Common myeloid progenitor, CD34-positive (primary cell): ENCODE results near the gene TNC.

ENCODE experiments used
- CTCF ChIA-PET: fragments of 350-600 bp; sonication (Branson Sonifier 250); formaldehyde crosslinking; loops from one replicate; lab custom pipeline; 2021; ENCODE audit warnings: antibody characterized with exemption; lab: Charles Lee
- POLR2A ChIA-PET: fragments of 350-600 bp; sonication (Branson Sonifier 250); formaldehyde crosslinking; loops from one replicate; lab custom pipeline; 2021; ENCODE audit warnings: antibody characterized with exemption; lab: Charles Lee
- DNase-seq, 3 donors: peaks; one replicate each; pipeline versions ENCODE4 v3.0.0 to v3.0.0-alpha.2; 2013
- H3K27ac ChIP-seq, 2 experiments: 1 replicate in 1 of 2; 2 replicates in 1 of 2; pipeline ENCODE4 v1.7.0; 2013; ENCODE audit warnings: inconsistent platforms in 2 of 2, low read length in 2 of 2, mild to moderate bottlenecking in 2 of 2, low read depth in 1 of 2, moderate library complexity in 1 of 2; ENCODE audit not compliant: severe bottlenecking in 2 of 2, insufficient read depth in 1 of 2, poor library complexity in 1 of 2
- H3K27me3 ChIP-seq, 5 experiments: replicated peaks in 2 of 5; 1 replicate in 3 of 5; 2 replicates in 2 of 5; pipeline versions ENCODE4 v1.6.1 to v1.7.0; 2013; ENCODE audit warnings: low read length in 4 of 5, mild to moderate bottlenecking in 2 of 5, moderate library complexity in 2 of 5, inconsistent platforms in 1 of 5; ENCODE audit not compliant: insufficient read depth in 5 of 5, control insufficient read depth in 4 of 5
- H3K36me3 ChIP-seq, 4 experiments: 1 replicate in 2 of 4; 2 replicates in 2 of 4; pipeline versions ENCODE4 v1.6.1 to v1.7.0; 2013; ENCODE audit warnings: low read length in 3 of 4, control low read depth in 1 of 4, mild to moderate bottlenecking in 1 of 4; ENCODE audit not compliant: control insufficient read depth in 4 of 4, insufficient read depth in 4 of 4
- H3K4me1 ChIP-seq, 4 experiments: 1 replicate in 3 of 4; 2 replicates in 1 of 4; pipeline versions ENCODE4 v1.6.1 to v1.7.1; 2013; ENCODE audit warnings: low read length in 3 of 4, mild to moderate bottlenecking in 3 of 4, control low read depth in 1 of 4, inconsistent platforms in 1 of 4, moderate library complexity in 1 of 4; ENCODE audit not compliant: control insufficient read depth in 4 of 4, insufficient read depth in 4 of 4; ENCODE audit errors: control extremely low read depth in 1 of 4
- H3K4me3 ChIP-seq, 7 experiments: 1 replicate in 4 of 7; 2 replicates in 3 of 7; pipeline versions ENCODE4 v1.5.1 to v1.7.0; 2013; ENCODE audit warnings: mild to moderate bottlenecking in 7 of 7, low read length in 6 of 7, moderate library complexity in 6 of 7, inconsistent platforms in 2 of 7, low read depth in 2 of 7, control low read depth in 1 of 7; ENCODE audit not compliant: insufficient read depth in 4 of 7, control insufficient read depth in 1 of 7; ENCODE audit errors: extremely low read depth in 1 of 7
- H3K9me3 ChIP-seq, 5 experiments: 1 replicate in 4 of 5; 2 replicates in 1 of 5; pipeline versions ENCODE4 v1.6.1 to v1.7.1; 2013; ENCODE audit warnings: low read length in 4 of 5, mild to moderate bottlenecking in 2 of 5, inconsistent platforms in 1 of 5, low read depth in 1 of 5, moderate library complexity in 1 of 5; ENCODE audit not compliant: control insufficient read depth in 4 of 5, insufficient read depth in 2 of 5; ENCODE audit errors: control extremely low read depth in 1 of 5
- WGBS: methylation state at CpG from one replicate; pipeline ENCODE4 v1.1.5; 2013; ENCODE audit not compliant: insufficient coverage; 5-methylcytosine and 5-hydroxymethylcytosine counted together

TNC gene

GRCh38 chr9:114995681-114996221 is 122.2 kb downstream of the TNC start:
- Histone ChIP-seq H3K27me3 (no peaks in the 10 kb centered on the region), H3K9me3 (no peaks in the 10 kb centered on the region), H3K36me3 (no peaks in the 10 kb centered on the region), H3K4me3 (no peak overlapping the region), H3K27ac (no peak overlapping the region), H3K4me1 (peaks cover 0 to 3% (median 0%) of the 10 kb centered on the region in 4 experiments)
- WGBS: 94% methylated on average over 5 of the region's 10 CpGs
- ChIA-PET CTCF (no interaction called here), POLR2A (no interaction called here)
- DNase-seq: peak in 2 of 3 donors; percentile 34 to 36

DNA sequence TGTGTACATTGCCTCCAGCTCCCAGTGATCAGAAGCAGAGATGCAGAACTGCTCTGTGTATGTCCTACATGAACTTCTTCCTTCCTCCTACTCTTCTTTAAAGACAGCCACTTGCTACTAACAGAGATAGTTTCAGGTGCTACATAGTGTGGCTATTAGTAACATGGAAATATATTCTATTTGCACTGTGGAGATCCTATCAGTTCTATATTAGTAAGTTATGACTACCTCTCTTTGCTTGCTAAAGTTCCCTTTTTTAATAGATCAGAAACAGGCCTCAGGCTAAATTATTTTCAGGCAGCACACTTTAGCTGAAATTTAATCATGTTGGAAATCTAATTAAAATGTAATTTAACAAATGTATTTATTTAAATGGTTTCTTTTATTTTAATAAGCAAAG is 123.2 kb downstream of the TNC start:
- peaks cover 0 to 5% (median 0%) of the 10 kb centered on the region in 4 experiments for H3K4me1 ChIP-seq
- no peaks in the 10 kb centered on the region for H3K27me3 ChIP-seq
- no peak overlapping the region for H3K27ac ChIP-seq
- H3K4me3 ChIP-seq: no peak overlapping the region
- H3K36me3 ChIP-seq: no peaks in the 10 kb centered on the region
- POLR2A ChIA-PET: no interaction called here
- CTCF ChIA-PET: no interaction called here
- DNase-seq: no peak
- no peaks in the 10 kb centered on the region for H3K9me3 ChIP-seq

- Histone ChIP-seq H3K9me3 (no peaks in the 10 kb centered on the region), H3K4me1 (peaks cover 0 to 10% (median 0%) of the 10 kb centered on the region in 4 experiments), H3K36me3 (no peaks in the 10 kb centered on the region), H3K27me3 (no peaks in the 10 kb centered on the region), H3K27ac (no peak overlapping the region), H3K4me3 (no peak overlapping the region)
- 97% methylated on average over 5 of the region's 7 CpGs for WGBS
- no peak for DNase-seq
- ChIA-PET POLR2A (interaction anchor here (0.6 kb wide), 1 partner anchor 38 kb away, joined by 3 read pairs; no protein-coding TSS in a partner anchor), CTCF (interaction anchor here (1.0 kb wide), 1 partner anchor 12 kb away, joined by 3 read pairs; no protein-coding TSS in a partner anchor)
Measured at GRCh38 chr9:114991861-114992260, 126.1 kb downstream of the TNC start.

GRCh38 chr9:114990901-114991300 is 127.1 kb downstream of the TNC start:
- 100% methylated on average over 1 of the region's 6 CpGs for WGBS
- H3K9me3 ChIP-seq: no peaks in the 10 kb centered on the region
- POLR2A ChIA-PET: interaction anchor here (0.6 kb wide), 1 partner anchor 37 kb away, joined by 3 read pairs; no protein-coding TSS in a partner anchor
- no peak overlapping the region for H3K4me3 ChIP-seq
- H3K27me3 ChIP-seq: no peaks in the 10 kb centered on the region
- no peak for DNase-seq
- CTCF ChIA-PET: interaction anchor here (1.0 kb wide), 1 partner anchor 12 kb away, joined by 3 read pairs; no protein-coding TSS in a partner anchor
- H3K27ac ChIP-seq: no peak overlapping the region
- H3K4me1 ChIP-seq: peaks cover 0 to 10% (median 0%) of the 10 kb centered on the region in 4 experiments
- H3K36me3 ChIP-seq: no peaks in the 10 kb centered on the region

DNA sequence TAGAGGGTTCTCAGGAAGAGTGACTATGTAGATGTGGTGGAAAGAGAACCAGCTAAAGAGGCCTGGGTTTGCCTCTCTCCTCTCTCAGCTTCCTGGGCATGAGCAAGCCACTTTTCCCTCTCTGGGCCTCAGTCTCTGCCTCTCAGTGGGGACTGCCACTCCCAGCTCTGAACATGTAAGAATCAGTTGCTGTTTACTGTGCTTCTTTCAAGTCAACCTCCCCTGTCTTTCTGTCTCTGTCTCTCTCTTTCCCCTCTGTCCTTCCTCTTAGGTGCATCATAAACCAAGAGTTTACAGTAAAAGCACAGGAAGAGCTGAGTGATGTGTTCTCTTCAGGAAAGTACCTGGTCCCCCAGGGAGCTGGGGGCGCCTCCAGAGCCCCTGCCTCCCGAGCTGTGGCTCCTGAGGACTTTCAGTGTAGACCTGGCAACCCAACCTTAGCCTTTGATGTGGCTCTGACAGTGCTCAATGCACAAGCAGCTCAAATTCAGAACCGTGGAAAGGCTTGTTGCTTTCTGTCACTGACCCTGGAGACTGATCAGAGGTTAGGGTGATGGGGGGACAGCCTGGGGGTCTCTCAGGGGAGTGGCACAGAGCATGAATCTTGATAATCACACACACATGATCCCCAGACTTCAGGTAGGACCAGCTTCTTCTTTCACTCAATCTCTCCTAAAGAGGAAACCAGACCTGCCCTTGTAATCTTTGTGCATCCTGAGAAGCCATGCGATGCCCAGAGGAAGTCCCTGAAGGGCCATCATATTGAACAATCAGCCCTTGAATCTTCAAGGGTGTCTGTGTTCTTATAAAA is 128.2 kb downstream of the TNC start:
- H3K36me3 ChIP-seq: no peaks in the 10 kb centered on the region
- ChIA-PET CTCF (no interaction called here), POLR2A (no interaction called here)
- no peak overlapping the region for H3K27ac ChIP-seq
- WGBS: 92% methylated on average over 2 of the region's 4 CpGs
- no peaks in the 10 kb centered on the region for H3K27me3 ChIP-seq
- peaks cover 0 to 7% (median 0%) of the 10 kb centered on the region in 4 experiments for H3K4me1 ChIP-seq
- no peak overlapping the region for H3K4me3 ChIP-seq
- no peak for DNase-seq
- no peaks in the 10 kb centered on the region for H3K9me3 ChIP-seq

GRCh38 chr9:114988962-114989599 is 128.9 kb downstream of the TNC start:
- CTCF ChIA-PET: no interaction called here
- peak in 2 of 3 donors; percentile 24 to 40 for DNase-seq
- H3K4me3 ChIP-seq: no peak overlapping the region
- H3K9me3 ChIP-seq: no peaks in the 10 kb centered on the region
- peaks cover 0 to 7% (median 0%) of the 10 kb centered on the region in 4 experiments for H3K4me1 ChIP-seq
- H3K27me3 ChIP-seq: no peaks in the 10 kb centered on the region
- WGBS: 89% methylated on average over 8 of the region's 8 CpGs
- H3K36me3 ChIP-seq: no peaks in the 10 kb centered on the region
- POLR2A ChIA-PET: no interaction called here
- no peak overlapping the region for H3K27ac ChIP-seq
